ENCODE measurements around the gene CAB39L. TPM values are rescaled to one million over a fixed set of nuclear protein-coding genes. Genes with fewer than 3 reads are reported as not detected.

CAB39L gene
- total and polyA plus RNA-seq, 4 donors, result 31.8 to 44.1 (median 36.5) TPM

- no peaks in the 10 kb centered on the region for H3K4me1 ChIP-seq (ENCODE audit: control insufficient read depth, insufficient read depth, low read length)
- H3K27ac ChIP-seq (ENCODE audit: low read depth, low read length), result no peak overlapping the region
- no peak overlapping the region for H3K4me3 ChIP-seq (ENCODE audit: low read depth, low read length)
- no peaks in the 10 kb centered on the region for H3K36me3 ChIP-seq (ENCODE audit: control insufficient read depth, insufficient read depth, low read length)
- no peaks in the 10 kb centered on the region for H3K27me3 ChIP-seq (ENCODE audit: control insufficient read depth, insufficient read depth, low read length)
- no peaks in the 10 kb centered on the region for H3K9me3 ChIP-seq (ENCODE audit: control insufficient read depth, insufficient read depth, low read length)
- DNase-seq (ENCODE audit: low read depth in 4 of 6, low spot score in 6 of 6), result no peak
- WGBS (ENCODE audit: insufficient coverage), result 92% methylated on average over 2 of the region's 3 CpGs
Measured at GRCh38 chr13:49409008-49409407, 34.9 kb downstream of the CAB39L start.

- Histone ChIP-seq H3K27me3 (ENCODE audit: control insufficient read depth, insufficient read depth, low read length) (no peaks in the 10 kb centered on the region), H3K9me3 (ENCODE audit: control insufficient read depth, insufficient read depth, low read length) (no peaks in the 10 kb centered on the region), H3K4me1 (ENCODE audit: control insufficient read depth, insufficient read depth, low read length) (no peaks in the 10 kb centered on the region), H3K36me3 (ENCODE audit: control insufficient read depth, insufficient read depth, low read length) (no peaks in the 10 kb centered on the region), H3K4me3 (ENCODE audit: low read depth, low read length) (no peak overlapping the region), H3K27ac (ENCODE audit: low read depth, low read length) (no peak overlapping the region)
- DNase-seq (ENCODE audit: low read depth in 4 of 6, low spot score in 6 of 6), result no peak
- WGBS (ENCODE audit: insufficient coverage), result 78% methylated on average over 3 of the region's 4 CpGs
Measured at GRCh38 chr13:49407936-49408335, 35.9 kb downstream of the CAB39L start.

GRCh38 chr13:49407068-49407467 is 36.8 kb downstream of the CAB39L start:
- DNase-seq (ENCODE audit: low read depth in 4 of 6, low spot score in 6 of 6), result no peak
- Histone ChIP-seq H3K9me3 (ENCODE audit: control insufficient read depth, insufficient read depth, low read length) (no peaks in the 10 kb centered on the region), H3K27me3 (ENCODE audit: control insufficient read depth, insufficient read depth, low read length) (no peaks in the 10 kb centered on the region), H3K27ac (ENCODE audit: low read depth, low read length) (no peak overlapping the region), H3K36me3 (ENCODE audit: control insufficient read depth, insufficient read depth, low read length) (no peaks in the 10 kb centered on the region), H3K4me1 (ENCODE audit: control insufficient read depth, insufficient read depth, low read length) (no peaks in the 10 kb centered on the region), H3K4me3 (ENCODE audit: low read depth, low read length) (no peak overlapping the region)
- WGBS (ENCODE audit: insufficient coverage), result no CpG with 5 or more reads among the region's 1 CpG

- H3K4me1 ChIP-seq (ENCODE audit: control insufficient read depth, insufficient read depth, low read length), result no peaks in the 10 kb centered on the region
- no peaks in the 10 kb centered on the region for H3K27me3 ChIP-seq (ENCODE audit: control insufficient read depth, insufficient read depth, low read length)
- no peak overlapping the region for H3K4me3 ChIP-seq (ENCODE audit: low read depth, low read length)
- no peaks in the 10 kb centered on the region for H3K9me3 ChIP-seq (ENCODE audit: control insufficient read depth, insufficient read depth, low read length)
- DNase-seq (ENCODE audit: low read depth in 4 of 6, low spot score in 6 of 6), result no peak
- H3K27ac ChIP-seq (ENCODE audit: low read depth, low read length), result no peak overlapping the region
- WGBS (ENCODE audit: insufficient coverage), result no CpG with 5 or more reads among the region's 1 CpG
- no peaks in the 10 kb centered on the region for H3K36me3 ChIP-seq (ENCODE audit: control insufficient read depth, insufficient read depth, low read length)
Measured at GRCh38 chr13:49404703-49405020, 39.2 kb downstream of the CAB39L start.

GRCh38 chr13:49403996-49404702 is 39.7 kb downstream of the CAB39L start:
- no peak for DNase-seq (ENCODE audit: low read depth in 4 of 6, low spot score in 6 of 6)
- WGBS (ENCODE audit: insufficient coverage), result 97% methylated on average over 3 of the region's 7 CpGs
- Histone ChIP-seq H3K4me3 (ENCODE audit: low read depth, low read length) (no peak overlapping the region), H3K27ac (ENCODE audit: low read depth, low read length) (no peak overlapping the region), H3K36me3 (ENCODE audit: control insufficient read depth, insufficient read depth, low read length) (no peaks in the 10 kb centered on the region), H3K4me1 (ENCODE audit: control insufficient read depth, insufficient read depth, low read length) (no peaks in the 10 kb centered on the region), H3K27me3 (ENCODE audit: control insufficient read depth, insufficient read depth, low read length) (no peaks in the 10 kb centered on the region), H3K9me3 (ENCODE audit: control insufficient read depth, insufficient read depth, low read length) (no peaks in the 10 kb centered on the region)

GRCh38 chr13:49400755-49401659 is 42.9 kb downstream of the CAB39L start:
- no peaks in the 10 kb centered on the region for H3K36me3 ChIP-seq (ENCODE audit: control insufficient read depth, insufficient read depth, low read length)
- peak overlapping the region; percentile 28 for H3K4me3 ChIP-seq (ENCODE audit: low read depth, low read length)
- no peaks in the 10 kb centered on the region for H3K27me3 ChIP-seq (ENCODE audit: control insufficient read depth, insufficient read depth, low read length)
- DNase-seq (ENCODE audit: low read depth in 4 of 6, low spot score in 6 of 6), result peak in 4 of 6 donors; percentile 12 to 58 (median 24)
- peak overlapping the region; percentile 89 for H3K27ac ChIP-seq (ENCODE audit: low read depth, low read length)
- no peaks in the 10 kb centered on the region for H3K4me1 ChIP-seq (ENCODE audit: control insufficient read depth, insufficient read depth, low read length)
- H3K9me3 ChIP-seq (ENCODE audit: control insufficient read depth, insufficient read depth, low read length), result no peaks in the 10 kb centered on the region
- WGBS (ENCODE audit: insufficient coverage), result 6% methylated on average over 4 of the region's 7 CpGs

GRCh38 chr13:49399801-49400472 is 43.9 kb downstream of the CAB39L start:
- WGBS (ENCODE audit: insufficient coverage), result no CpG with 5 or more reads among the region's 1 CpG
- H3K27me3 ChIP-seq (ENCODE audit: control insufficient read depth, insufficient read depth, low read length), result no peaks in the 10 kb centered on the region
- no peaks in the 10 kb centered on the region for H3K36me3 ChIP-seq (ENCODE audit: control insufficient read depth, insufficient read depth, low read length)
- H3K4me3 ChIP-seq (ENCODE audit: low read depth, low read length), result peak overlapping the region; percentile 28
- H3K27ac ChIP-seq (ENCODE audit: low read depth, low read length), result no peak overlapping the region
- H3K9me3 ChIP-seq (ENCODE audit: control insufficient read depth, insufficient read depth, low read length), result no peaks in the 10 kb centered on the region
- H3K4me1 ChIP-seq (ENCODE audit: control insufficient read depth, insufficient read depth, low read length), result no peaks in the 10 kb centered on the region
- no peak for DNase-seq (ENCODE audit: low read depth in 4 of 6, low spot score in 6 of 6)

- Histone ChIP-seq H3K4me3 (ENCODE audit: low read depth, low read length) (no peak overlapping the region), H3K36me3 (ENCODE audit: control insufficient read depth, insufficient read depth, low read length) (no peaks in the 10 kb centered on the region), H3K27ac (ENCODE audit: low read depth, low read length) (no peak overlapping the region), H3K27me3 (ENCODE audit: control insufficient read depth, insufficient read depth, low read length) (no peaks in the 10 kb centered on the region), H3K4me1 (ENCODE audit: control insufficient read depth, insufficient read depth, low read length) (no peaks in the 10 kb centered on the region), H3K9me3 (ENCODE audit: control insufficient read depth, insufficient read depth, low read length) (no peaks in the 10 kb centered on the region)
- DNase-seq (ENCODE audit: low read depth in 4 of 6, low spot score in 6 of 6), result no peak
- 83% methylated on average over 1 of the region's 1 CpG for WGBS (ENCODE audit: insufficient coverage)
Measured at GRCh38 chr13:49395878-49396380, 47.9 kb downstream of the CAB39L start.

- peak in 1 of 6 donors; percentile 75 for DNase-seq (ENCODE audit: low read depth in 4 of 6, low spot score in 6 of 6)
- Histone ChIP-seq H3K9me3 (ENCODE audit: control insufficient read depth, insufficient read depth, low read length) (no peaks in the 10 kb centered on the region), H3K4me1 (ENCODE audit: control insufficient read depth, insufficient read depth, low read length) (no peaks in the 10 kb centered on the region), H3K27me3 (ENCODE audit: control insufficient read depth, insufficient read depth, low read length) (no peaks in the 10 kb centered on the region), H3K27ac (ENCODE audit: low read depth, low read length) (no peak overlapping the region), H3K36me3 (ENCODE audit: control insufficient read depth, insufficient read depth, low read length) (no peaks in the 10 kb centered on the region), H3K4me3 (ENCODE audit: low read depth, low read length) (no peak overlapping the region)
- WGBS (ENCODE audit: insufficient coverage), result no CpG with 5 or more reads among the region's 1 CpG
Measured at GRCh38 chr13:49395451-49395865, 48.4 kb downstream of the CAB39L start.
